ENCODE measurements around the gene DOLPP1. TPM values are rescaled to one million over a fixed set of nuclear protein-coding genes. Genes with fewer than 3 reads are reported as not detected.
A peak's percentile ranks its signal among the peaks of the same experiment; 100 is the strongest.

Gene DOLPP1
- total and polyA plus RNA-seq, 2 of the 13 experiments (the other 11 are each of a cell fraction or from before 2014, with no cell fraction given): 21.0 to 34.1 TPM

DNA sequence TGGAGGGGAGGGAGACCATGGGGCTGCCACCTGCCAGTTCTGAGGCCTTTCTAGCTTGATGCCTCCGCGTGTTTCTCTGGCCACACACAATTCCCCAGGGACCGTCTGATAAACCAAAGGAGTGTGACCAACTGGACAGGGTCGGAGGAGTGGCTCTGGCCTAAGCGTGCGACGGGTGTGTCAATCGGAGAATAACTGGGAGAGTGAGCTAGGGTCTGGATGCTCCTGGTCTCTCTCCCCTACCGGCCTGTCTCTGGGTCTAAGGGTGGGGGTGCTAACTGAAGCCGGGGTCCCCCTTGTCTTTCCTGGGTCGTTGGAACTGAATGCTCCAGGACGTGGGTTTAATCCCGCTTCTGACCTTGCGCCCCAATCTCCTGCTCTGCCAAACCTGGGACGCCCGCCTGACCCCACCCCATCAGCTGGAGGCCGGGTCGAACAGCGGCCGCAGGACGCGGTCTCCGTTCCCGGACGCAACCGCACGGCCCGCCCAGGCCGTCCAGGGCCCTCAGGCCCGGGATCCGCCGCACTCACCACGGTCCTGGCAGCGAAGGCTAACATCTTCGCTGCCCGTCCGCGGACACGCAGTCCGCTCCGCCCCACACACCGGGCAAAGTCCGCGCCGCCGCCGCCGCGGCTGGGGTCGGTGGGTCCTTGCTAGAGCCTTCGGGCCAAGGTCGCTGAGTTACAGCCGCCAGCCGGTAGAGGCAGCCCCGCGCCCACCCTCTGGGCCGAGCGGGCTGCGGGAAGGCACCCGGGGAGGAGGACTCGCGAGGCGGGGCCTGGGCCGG lies 29.2 kb downstream of the DOLPP1 start (continued):
- TF ChIP-seq, protein P1, sequence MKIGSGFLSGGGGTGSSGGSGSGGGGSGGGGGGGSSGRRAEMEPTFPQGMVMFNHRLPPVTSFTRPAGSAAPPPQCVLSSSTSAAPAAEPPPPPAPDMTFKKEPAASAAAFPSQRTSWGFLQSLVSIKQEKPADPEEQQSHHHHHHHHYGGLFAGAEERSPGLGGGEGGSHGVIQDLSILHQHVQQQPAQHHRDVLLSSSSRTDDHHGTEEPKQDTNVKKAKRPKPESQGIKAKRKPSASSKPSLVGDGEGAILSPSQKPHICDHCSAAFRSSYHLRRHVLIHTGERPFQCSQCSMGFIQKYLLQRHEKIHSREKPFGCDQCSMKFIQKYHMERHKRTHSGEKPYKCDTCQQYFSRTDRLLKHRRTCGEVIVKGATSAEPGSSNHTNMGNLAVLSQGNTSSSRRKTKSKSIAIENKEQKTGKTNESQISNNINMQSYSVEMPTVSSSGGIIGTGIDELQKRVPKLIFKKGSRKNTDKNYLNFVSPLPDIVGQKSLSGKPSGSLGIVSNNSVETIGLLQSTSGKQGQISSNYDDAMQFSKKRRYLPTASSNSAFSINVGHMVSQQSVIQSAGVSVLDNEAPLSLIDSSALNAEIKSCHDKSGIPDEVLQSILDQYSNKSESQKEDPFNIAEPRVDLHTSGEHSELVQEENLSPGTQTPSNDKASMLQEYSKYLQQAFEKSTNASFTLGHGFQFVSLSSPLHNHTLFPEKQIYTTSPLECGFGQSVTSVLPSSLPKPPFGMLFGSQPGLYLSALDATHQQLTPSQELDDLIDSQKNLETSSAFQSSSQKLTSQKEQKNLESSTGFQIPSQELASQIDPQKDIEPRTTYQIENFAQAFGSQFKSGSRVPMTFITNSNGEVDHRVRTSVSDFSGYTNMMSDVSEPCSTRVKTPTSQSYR (CRISPR knock-in tag; IDR thresholded peaks at IDR 0.05; ENCODE audit: borderline replicate concordance): no peak
- TF ChIP-seq ZNF143 (CRISPR knock-in tag; IDR thresholded peaks at IDR 0.05): 0 out of 2 replicates have a peak, but pooled peaks have one; percentile 13
- no peak for TF ChIP-seq ZNF660 (CRISPR knock-in tag; IDR thresholded peaks at IDR 0.05; ENCODE audit: borderline replicate concordance, low read depth)
- TF ChIP-seq ZNF10 (CRISPR knock-in tag; IDR thresholded peaks at IDR 0.05; ENCODE audit: borderline replicate concordance, low read depth): no peak
- TF ChIP-seq, protein P2, sequence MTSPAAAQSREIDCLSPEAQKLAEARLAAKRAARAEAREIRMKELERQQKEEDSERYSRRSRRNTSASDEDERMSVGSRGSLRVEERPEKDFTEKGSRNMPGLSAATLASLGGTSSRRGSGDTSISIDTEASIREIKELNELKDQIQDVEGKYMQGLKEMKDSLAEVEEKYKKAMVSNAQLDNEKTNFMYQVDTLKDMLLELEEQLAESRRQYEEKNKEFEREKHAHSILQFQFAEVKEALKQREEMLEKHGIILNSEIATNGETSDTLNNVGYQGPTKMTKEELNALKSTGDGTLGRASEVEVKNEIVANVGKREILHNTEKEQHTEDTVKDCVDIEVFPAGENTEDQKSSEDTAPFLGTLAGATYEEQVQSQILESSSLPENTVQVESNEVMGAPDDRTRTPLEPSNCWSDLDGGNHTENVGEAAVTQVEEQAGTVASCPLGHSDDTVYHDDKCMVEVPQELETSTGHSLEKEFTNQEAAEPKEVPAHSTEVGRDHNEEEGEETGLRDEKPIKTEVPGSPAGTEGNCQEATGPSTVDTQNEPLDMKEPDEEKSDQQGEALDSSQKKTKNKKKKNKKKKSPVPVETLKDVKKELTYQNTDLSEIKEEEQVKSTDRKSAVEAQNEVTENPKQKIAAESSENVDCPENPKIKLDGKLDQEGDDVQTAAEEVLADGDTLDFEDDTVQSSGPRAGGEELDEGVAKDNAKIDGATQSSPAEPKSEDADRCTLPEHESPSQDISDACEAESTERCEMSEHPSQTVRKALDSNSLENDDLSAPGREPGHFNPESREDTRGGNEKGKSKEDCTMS (CRISPR knock-in tag; conservative IDR thresholded peaks at IDR 0.05): no peak
- TF ChIP-seq PHB2 (IDR thresholded peaks at IDR 0.05; ENCODE audit: partially characterized antibody): no peak
- no peak for TF ChIP-seq CC2D1A (CRISPR knock-in tag; IDR thresholded peaks at IDR 0.05)
- no peak; the same call in 1 of the 2 replicates for TF ChIP-seq ZNF589 (CRISPR knock-in tag; conservative IDR thresholded peaks at IDR 0.05)
- TF ChIP-seq, protein P3, sequence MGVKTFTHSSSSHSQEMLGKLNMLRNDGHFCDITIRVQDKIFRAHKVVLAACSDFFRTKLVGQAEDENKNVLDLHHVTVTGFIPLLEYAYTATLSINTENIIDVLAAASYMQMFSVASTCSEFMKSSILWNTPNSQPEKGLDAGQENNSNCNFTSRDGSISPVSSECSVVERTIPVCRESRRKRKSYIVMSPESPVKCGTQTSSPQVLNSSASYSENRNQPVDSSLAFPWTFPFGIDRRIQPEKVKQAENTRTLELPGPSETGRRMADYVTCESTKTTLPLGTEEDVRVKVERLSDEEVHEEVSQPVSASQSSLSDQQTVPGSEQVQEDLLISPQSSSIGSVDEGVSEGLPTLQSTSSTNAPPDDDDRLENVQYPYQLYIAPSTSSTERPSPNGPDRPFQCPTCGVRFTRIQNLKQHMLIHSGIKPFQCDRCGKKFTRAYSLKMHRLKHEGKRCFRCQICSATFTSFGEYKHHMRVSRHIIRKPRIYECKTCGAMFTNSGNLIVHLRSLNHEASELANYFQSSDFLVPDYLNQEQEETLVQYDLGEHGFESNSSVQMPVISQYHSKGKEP (CRISPR knock-in tag; IDR thresholded peaks at IDR 0.05): no peak
- TF ChIP-seq ZNF354B (CRISPR knock-in tag; IDR thresholded peaks at IDR 0.05): no peak
- TF ChIP-seq THAP11 (CRISPR knock-in tag; IDR thresholded peaks at IDR 0.05): peak; percentile 29; the same call in 1 of the 2 replicates
- TF ChIP-seq, protein P4, sequence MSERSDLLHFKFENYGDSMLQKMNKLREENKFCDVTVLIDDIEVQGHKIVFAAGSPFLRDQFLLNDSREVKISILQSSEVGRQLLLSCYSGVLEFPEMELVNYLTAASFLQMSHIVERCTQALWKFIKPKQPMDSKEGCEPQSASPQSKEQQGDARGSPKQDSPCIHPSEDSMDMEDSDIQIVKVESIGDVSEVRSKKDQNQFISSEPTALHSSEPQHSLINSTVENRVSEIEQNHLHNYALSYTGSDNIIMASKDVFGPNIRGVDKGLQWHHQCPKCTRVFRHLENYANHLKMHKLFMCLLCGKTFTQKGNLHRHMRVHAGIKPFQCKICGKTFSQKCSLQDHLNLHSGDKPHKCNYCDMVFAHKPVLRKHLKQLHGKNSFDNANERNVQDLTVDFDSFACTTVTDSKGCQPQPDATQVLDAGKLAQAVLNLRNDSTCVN (CRISPR knock-in tag; IDR thresholded peaks at IDR 0.05; ENCODE audit: borderline replicate concordance): no peak
- TF ChIP-seq, protein P5, sequence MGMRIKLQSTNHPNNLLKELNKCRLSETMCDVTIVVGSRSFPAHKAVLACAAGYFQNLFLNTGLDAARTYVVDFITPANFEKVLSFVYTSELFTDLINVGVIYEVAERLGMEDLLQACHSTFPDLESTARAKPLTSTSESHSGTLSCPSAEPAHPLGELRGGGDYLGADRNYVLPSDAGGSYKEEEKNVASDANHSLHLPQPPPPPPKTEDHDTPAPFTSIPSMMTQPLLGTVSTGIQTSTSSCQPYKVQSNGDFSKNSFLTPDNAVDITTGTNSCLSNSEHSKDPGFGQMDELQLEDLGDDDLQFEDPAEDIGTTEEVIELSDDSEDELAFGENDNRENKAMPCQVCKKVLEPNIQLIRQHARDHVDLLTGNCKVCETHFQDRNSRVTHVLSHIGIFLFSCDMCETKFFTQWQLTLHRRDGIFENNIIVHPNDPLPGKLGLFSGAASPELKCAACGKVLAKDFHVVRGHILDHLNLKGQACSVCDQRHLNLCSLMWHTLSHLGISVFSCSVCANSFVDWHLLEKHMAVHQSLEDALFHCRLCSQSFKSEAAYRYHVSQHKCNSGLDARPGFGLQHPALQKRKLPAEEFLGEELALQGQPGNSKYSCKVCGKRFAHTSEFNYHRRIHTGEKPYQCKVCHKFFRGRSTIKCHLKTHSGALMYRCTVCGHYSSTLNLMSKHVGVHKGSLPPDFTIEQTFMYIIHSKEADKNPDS (CRISPR knock-in tag; IDR thresholded peaks at IDR 0.05): no peak
- TF ChIP-seq ARNTL (CRISPR knock-in tag; IDR thresholded peaks at IDR 0.05): no peak
- TF ChIP-seq SMARCC2 (IDR thresholded peaks at IDR 0.05): no peak

Measured in HepG2 (cell line).